HG02938 (cell line): Measurements from ENCODE around the gene LIN37.
A peak's percentile ranks its signal among the peaks of the same experiment; 100 is the strongest.

Experiments used
- ATAC-seq: cut with Tn5 transposase; IDR thresholded peaks from one replicate; pipeline ENCODE4 v1.9.1; 2021; ENCODE audit warnings: mild to moderate bottlenecking, moderate library complexity; ENCODE audit not compliant: unreplicated experiment

LIN37 gene, protein sequence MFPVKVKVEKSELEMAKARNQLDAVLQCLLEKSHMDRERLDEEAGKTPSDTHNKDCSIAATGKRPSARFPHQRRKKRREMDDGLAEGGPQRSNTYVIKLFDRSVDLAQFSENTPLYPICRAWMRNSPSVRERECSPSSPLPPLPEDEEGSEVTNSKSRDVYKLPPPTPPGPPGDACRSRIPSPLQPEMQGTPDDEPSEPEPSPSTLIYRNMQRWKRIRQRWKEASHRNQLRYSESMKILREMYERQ

DNA sequence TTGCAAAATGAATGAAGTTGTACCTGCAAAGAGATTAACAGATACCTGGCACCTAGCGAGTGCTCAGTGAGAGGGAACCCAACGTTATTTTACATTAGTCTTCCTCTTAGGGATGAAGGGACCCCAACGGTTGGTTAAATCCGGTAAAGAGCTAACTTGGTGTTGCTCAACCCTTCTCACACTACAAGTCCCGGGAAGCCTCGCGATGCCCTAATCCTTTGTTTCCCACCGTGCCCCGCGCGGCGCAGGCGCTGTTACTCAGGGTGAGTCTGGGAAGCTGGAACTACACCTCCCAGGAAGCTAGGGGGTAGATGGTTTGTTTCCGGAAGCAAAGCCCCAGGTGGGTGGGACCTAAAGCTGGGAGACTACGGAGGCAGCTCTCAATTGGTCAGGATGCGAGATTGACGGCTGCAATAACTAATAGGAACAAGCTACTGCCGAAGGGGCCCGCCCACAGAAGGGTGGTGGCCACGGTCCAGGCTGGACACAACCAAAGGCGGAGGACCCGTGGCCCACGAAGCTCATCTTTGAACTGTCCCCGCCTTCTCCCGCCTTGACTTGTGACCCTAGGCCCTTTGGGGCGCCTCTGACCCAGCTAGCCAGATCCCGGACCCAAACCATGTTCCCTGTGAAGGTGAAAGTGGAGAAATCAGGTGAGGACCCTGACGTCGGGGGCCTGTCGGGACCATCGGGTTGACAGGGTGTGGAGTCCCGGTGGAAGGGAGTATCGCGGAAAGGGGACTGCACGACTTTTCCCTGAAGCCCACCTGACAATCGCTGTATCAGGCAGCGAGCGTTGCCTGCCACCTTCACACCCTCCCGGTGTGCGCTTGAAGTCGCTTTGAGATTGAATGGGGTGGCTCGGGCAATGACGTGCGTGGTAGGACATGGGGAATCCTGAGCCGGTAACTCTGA lies at the start of gene LIN37:
LIN37 (plus strand) TSS at position 471 of the 915 bp plus-strand sequence; CDS start at position 620, 149 bp downstream.
- peak; percentile 77 for ATAC-seq

DNA sequence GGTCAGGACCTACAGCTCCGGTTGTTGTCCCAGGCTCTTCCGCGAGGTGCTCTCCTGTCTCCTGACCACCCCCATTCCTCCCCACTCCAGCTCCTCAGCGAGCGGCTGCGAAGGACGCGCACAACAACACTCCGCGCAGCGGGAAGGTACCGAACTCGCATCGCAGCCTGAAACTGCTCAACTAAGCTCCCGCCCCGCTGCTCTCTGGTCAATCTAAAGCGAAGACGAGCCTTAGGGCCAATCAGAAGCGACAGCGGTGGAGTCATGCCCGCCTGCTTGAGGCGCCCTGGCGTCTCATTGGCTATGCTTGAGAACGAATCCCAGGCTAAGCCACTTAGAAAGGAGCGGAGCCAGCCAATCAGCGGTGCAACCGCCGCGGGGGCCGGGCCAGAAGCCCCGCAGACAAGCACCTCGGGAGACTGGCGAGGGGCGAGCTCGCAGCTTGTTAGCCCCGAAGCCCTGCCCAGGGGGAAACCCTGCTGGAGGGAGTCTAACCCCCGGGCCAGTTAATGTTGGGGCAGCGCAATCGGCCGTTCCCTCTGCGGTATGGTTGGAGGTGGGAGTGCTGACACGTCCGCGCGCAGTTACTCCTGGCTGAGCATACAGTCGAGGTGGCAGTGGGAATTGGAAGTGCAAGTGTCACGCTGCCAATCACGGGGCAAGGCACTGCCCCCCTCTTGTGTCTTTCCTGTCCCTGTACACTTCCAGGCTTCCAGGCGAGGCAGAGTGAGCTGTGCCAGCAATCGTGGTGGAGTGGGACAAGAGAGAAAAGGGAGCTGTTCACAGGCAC lies 46.0 kb upstream of the LIN37 start:
- peak; percentile 92 for ATAC-seq

DNA sequence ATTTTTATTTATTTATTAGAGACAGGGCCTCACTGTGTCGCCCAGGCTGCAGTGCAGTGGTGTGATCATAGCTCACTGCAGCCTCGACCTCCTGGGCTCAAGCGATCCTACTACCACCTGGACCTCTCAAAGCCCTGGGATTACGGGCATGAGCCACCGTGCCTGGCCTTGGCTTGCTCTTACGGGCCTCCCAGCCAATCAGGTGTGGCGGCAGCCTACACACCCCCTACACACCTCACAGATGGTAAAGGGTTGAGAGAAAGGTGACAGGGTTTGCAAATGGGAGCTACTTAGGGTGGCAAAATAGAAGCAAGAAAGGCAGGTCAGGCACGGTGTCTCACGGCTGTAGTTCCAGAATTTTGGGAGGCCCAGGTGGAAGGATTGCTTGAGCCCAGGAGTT lies 45.0 kb upstream of the LIN37 start:
- no peak for ATAC-seq

DNA sequence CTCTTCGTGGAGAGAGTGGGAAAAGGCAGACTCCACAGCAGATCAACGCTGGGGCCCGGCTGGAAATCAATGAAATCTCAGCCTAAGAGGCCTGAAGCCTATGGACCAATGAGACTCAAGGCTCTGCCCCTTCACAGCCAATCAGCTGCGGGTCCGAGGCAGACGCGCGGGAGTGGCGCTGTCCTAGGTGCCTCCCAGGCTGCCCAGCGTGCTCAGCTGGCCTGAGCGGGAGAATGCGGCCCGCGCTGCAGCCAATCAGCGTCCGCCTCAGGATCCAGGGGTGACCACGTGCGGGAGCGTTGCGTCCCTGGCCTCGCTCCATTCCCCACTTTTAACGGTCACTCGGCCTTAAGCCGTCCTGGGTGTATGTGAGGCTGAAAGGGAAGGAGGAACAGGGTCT lies 44.2 kb upstream of the LIN37 start, which contains the start of gene ZBTB32:
ZBTB32 (plus strand) TSS at position 341 of the 400 bp plus-strand sequence. CDS start 10,069 bp downstream, outside the sequence.
- ATAC-seq: no peak

DNA sequence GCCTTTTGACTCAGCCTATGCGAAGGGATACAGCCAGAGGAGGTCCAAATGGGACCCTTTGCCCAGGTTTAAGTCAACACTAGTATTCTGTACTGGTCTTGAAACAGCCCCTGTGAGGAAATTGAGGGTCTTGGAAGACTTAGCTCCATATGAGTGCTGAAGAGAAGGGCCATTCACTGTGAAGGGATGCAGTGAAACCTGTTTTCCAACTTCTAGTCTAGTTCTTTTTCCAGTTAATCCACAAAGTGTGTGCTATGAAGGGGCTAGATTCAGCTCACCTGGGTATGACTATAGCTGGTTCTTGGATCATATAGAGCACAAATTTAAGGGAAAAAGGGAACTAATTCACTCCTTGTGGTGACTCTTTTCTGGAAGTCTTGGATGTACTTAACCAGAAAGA lies 40.0 kb upstream of the LIN37 start:
- no peak for ATAC-seq

DNA sequence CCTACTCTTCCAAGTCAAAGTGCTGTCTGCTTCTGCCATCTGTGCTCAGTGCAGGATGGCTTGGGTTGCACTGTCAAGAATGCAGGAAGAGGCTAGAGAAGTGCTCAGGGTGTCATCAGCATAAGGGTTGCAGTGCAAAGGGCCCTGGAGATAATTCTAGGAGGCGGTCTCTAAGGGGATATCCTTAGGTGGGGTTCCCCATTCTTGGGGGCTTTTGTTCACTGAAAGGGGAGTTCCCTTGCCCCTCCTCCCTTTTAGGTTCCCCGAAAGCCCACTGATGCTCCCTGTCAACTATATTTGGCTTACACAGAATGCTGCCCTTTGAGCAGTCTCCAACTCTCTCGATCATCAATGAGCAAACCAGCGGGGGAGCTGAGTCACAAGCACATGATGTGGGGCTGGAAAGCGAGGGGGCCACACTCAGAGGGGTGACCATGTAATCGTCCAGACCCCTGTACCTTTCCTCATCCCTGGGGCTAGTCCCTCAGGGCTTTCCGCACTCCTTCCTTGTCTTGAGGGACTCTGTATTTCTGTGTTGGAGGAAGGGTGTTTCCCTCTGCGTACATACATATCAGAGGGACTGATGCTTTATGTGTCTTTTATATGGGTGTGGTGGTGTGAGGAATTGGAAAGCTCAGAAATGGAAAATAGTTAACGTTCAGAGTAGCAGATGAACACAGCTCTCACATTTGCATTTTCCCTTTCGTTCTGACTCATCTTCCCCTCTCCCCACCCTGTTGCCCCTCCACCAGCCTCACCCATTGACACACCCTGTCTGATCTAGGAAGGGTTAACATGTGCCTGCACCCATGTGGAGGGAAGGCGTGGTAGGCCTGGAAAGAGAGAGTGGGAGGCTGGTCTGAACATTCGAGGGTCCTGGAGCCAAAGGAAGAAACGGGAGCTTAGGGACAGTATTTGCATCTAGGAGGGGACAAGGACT lies 37.3 kb upstream of the LIN37 start:
- peak; percentile 36 for ATAC-seq

DNA sequence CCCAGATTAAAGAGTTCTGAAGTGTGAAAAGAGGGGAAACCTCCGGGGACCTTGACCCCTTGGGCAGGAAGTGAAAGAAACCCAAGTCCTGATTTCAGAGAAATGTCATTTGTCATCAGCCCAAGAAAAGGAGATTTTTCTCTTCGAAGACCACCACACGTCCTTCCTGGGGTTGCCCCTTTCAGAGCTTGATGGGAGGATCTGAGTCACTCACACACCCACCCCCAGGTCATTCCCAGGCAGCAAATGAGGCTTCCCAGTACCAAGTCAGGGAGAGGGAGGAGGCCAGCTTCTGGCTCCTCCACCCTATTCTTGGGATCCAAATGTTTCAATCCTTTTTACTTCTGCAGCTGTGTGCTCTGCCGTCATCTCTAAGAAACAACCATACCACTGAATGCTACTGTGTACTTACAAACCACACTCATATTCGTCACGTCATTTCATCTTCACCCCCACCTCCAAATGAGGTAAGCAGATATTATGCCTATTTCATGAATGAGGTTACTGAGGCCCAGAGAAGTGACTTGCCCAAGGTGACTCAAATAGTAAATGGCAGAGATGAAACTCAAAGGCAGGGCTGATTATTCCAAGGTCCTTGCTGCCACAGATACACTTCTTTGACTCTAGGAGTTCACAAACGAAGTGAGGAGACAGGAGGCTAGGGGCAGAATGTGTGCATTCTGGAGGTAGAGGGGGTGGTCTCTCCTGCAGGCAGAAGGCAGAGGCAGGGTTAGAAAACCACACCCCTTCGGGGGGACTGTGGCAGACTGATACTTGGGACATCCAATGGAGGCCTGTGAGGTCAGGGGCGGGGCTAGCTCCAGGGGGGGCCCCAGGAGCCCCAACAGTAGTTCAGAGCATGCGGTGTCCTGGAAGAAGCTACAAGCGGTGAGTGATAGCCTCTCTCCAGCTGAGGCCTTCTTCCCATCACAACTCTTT lies 35.5 kb upstream of the LIN37 start:
- no peak for ATAC-seq

DNA sequence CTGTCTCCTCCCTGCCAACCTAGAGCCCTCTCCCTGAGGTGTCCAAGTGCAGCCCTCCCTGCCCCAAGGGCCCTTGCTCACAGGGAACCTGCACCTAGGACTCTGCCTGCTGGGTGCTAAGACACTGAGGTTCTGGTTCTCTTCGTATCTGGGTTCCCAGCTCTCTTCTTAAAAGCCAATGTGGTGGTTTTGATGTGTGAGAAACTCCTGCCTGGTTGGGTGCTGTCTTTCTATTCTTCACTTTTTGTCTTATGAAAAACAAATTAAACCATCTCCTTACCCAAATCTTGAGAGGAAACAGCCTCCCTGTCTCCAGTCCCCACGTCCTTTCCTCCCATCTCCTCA lies 34.9 kb upstream of the LIN37 start:
- ATAC-seq: no peak

DNA sequence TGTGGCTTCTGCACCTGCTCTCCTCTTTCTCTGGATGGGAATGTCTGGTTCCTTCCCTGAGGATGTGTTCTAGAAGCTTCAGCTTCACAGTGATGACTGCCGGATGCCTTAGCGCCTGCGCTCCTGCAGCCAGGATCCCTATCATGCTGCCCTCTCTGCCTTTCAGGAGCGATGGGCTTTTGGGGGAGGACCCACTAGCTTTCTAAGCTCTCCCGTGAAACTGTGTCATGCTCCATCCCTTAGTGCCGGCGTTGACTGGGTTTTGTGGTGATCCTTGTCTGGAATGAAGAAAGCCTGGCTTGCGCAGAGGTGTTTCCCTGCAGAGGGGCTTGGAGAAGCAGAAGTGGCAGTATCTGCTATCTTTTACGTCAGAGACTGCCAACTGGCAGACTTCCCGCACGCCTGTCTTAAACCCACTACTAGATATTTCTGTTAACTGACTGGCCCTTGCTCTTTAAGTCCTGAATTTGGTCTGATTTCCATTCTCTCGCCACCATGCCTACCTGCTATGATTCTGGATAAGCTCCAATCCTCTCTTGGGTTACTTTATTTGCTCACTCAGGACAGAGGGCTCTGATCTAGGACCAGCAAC lies 34.4 kb upstream of the LIN37 start:
- no peak for ATAC-seq

DNA sequence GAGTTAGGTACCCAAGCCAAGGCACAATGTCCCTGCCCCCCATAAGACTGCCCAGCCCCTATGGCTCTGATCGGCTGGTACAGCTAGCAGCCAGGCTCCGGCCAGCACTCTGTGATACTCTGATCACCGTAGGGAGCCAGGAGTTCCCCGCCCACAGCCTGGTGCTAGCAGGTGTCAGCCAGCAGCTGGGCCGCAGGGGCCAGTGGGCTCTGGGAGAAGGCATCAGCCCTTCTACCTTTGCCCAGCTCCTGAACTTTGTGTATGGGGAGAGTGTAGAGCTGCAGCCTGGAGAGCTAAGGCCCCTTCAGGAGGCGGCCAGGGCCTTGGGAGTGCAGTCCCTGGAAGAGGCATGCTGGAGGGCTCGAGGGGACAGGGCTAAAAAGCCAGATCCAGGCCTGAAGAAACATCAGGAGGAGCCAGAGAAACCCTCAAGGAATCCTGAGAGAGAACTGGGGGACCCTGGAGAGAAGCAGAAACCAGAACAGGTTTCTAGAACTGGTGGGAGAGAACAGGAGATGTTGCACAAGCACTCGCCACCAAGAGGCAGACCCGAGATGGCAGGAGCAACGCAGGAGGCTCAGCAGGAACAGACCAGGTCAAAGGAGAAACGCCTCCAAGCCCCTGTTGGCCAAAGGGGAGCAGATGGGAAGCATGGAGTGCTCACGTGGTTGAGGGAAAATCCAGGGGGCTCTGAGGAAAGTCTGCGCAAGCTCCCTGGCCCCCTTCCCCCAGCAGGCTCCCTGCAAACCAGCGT lies 33.6 kb upstream of the LIN37 start:
- no peak for ATAC-seq

DNA sequence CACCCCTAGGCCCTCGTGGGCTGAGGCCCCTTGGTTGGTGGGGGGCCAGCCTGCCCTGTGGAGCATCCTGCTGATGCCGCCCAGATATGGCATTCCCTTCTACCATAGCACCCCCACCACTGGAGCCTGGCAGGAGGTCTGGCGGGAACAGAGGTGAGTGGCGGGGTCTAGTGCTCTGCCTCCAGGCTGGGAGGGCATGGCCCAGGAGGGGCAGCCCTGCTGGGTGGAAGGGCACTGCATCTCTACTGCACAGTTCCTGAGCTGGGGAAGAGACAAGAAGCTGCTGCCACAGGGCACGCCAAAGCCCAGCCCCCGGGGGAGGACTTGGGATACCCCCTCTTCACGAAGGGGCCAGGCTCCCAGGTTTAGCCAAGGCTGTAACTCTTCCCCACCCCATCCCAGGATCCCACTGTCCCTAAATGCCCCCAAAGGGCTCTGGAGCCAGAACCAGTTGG lies 33.0 kb upstream of the LIN37 start:
- ATAC-seq: no peak

DNA sequence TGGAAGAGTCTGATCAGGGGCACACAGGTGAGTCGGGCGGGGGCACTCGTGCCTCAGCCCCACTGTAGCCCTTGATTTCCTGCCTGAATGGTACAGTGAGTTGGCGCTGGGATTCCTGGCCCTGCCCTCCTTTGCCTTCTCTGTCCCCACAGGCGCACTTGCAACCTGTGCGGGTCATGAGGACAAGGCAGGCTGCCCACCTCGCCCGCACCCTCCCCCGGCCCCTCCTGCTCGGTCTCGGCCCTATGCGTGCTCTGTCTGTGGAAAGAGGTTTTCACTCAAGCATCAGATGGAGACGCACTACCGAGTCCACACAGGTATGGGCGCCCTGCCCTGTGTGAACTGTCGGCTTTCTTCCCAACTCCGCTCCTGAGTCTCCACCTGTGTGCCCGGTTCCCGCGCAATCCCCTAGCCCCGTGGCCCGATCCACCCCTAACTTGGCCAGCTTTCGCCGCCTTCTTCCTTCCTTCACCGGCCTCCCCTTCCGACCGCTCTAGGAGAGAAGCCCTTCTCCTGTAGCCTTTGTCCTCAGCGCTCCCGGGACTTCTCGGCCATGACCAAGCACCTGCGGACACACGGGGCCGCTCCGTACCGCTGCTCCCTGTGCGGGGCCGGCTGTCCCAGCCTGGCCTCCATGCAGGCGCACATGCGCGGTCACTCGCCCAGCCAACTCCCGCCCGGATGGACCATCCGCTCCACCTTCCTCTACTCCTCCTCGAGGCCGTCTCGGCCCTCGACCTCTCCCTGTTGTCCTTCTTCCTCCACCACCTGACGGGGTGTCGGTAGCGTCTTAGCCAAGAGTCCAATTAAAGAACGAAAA lies 32.2 kb upstream of the LIN37 start:
- no peak for ATAC-seq

DNA sequence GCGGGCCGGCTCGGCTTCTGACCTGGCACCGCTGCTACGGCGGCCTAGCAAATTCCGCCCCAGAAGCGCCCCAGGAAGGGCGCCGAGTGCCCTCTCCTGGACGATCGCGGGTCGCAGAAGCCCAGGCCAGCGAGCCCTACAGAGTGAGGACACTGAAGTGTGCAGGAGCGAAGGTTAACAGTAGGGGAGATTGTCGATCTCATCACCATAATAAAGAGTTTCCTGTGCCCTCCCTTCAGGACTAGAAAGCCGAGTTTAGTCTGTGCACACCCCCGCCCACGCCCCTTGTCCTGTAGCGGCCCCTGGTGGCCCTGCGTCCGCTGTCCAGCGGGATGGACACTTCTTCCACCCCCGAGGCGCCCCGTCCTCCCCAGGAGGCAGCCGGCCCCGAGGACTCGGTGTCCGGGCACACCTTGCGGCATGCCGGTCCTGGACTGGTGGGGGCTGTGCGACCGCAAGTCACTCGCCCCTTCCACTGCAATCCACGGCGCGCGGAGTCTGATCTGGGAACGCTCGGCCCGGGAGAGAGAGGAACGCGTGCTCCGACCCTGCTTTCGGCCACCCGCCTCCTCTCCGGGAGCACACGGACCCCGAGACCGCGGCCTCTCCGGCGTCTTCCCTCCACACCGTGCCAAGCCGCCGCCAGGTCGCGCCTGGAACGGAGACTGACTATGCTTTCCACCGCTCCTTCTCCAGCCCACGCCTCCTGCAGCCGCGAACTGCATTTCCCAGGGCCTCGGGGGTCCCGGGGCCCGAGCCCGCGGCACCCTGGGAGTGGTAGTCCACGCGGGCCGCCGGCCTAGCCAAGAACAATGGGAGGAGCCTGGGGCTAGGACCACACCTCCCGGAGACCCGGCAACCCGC lies 31.3 kb upstream of the LIN37 start:
- ATAC-seq: peak; percentile 51

DNA sequence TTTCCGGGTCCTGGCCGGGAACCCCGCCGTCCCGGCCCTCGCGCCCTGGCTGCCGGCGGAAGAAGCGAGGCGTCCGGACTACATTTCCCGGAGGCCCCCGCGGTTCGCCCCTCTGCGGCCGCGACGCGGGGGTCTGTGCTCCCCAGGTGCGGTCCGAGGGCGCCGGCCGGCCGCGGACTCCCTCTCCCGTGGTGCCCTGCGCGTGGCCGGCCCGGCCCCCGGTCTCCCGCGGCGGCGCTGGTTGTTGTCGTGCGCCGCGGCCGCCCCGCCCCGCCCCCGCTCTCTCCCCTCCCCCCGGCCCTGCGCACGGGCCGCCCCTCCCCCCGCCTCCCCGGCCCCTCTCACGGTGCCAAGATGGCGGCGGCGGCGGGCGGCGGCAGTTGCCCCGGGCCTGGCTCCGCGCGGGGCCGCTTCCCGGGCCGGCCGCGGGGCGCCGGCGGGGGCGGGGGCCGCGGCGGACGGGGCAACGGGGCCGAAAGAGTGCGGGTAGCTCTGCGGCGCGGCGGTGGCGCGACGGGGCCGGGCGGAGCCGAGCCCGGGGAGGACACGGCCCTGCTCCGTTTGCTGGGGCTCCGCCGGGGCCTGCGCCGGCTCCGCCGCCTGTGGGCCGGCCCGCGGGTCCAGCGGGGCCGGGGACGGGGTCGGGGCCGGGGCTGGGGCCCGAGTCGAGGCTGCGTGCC lies 30.6 kb upstream of the LIN37 start, which contains the start of gene KMT2B:
KMT2B (plus strand) TSS at position 339 of the 680 bp plus-strand sequence; CDS start at position 355, 16 bp downstream.
- no peak for ATAC-seq

DNA sequence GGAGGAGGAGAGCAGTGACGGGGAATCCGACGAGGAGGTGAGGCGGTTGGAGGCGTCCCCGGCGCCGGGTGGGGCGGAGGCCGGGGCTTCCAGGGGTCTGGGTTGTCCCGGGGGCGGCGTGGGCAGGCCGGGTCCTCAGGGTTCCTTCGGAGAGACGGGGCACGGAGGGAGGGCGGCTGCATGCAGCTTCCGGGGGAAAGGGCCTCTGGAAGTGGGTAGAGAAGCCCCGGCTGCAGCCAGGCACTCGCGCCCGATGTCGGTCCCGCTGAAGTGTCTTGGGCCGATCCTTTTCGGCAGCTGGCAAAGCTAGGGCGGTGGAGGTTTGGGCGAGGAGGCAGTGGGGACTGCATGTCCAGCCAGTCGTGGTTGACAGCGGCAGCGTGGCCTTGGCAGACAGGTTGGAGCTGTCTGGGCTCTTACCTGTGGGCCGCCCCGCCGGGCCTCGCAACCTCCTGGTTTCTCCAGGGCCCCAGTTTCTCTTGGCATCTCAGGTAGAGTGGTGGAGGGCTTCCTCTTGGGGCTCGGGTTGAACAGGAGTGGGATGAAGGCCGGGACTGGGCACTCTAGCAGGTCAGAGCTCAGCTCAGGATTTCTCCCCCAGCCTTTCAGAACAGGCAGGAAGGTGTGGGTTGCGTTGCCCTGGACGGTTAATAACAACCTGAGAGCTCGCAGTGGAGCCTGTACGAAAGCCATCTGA lies 29.9 kb upstream of the LIN37 start:
- no peak for ATAC-seq
